ENCODE results near the gene DBP.

Gene DBP

GRCh38 chr19:48654299-48655059 lies 17.3 kb upstream of the DBP start:
- Histone ChIP-seq H3K4me3 (ENCODE audit: insufficient read depth, low read length, poor library complexity, severe bottlenecking) (no peak overlapping the region), H3K4me2 (ENCODE audit: low read depth, low read length, poor library complexity, severe bottlenecking) (no peak overlapping the region)

GRCh38 chr19:48651683-48652048 lies 14.5 kb upstream of the DBP start:
- H3K9ac ChIP-seq (ENCODE audit: low read length): no peak overlapping the region
- no peaks in the 10 kb centered on the region for H3F3A ChIP-seq (ENCODE audit: insufficient read depth)
- H2AFZ ChIP-seq (ENCODE audit: low read depth, low read length, severe bottlenecking): no peak overlapping the region
- H3K79me2 ChIP-seq (ENCODE audit: insufficient read depth, low read length): no peaks in the 10 kb centered on the region
- H3K4me3 ChIP-seq (ENCODE audit: insufficient read depth, low read length, poor library complexity, severe bottlenecking): no peak overlapping the region
- H3K9me3 ChIP-seq (ENCODE audit: insufficient read depth, low read length): no peaks in the 10 kb centered on the region
- H3K27ac ChIP-seq (ENCODE audit: low read depth, low read length): no peak overlapping the region
- H3K36me3 ChIP-seq (ENCODE audit: low read length): no peaks in the 10 kb centered on the region
- H3K4me2 ChIP-seq (ENCODE audit: low read depth, low read length, poor library complexity, severe bottlenecking): no peak overlapping the region
- TF ChIP-seq CTCF (IDR thresholded peaks at IDR 0.05; ENCODE audit: insufficient read depth, low read length, poor library complexity, severe bottlenecking) (no peak), EZH2phosphoT487 (conservative IDR thresholded peaks at IDR 0.05; ENCODE audit: low read length) (no peak)
- no peaks in the 10 kb centered on the region for H3K9me2 ChIP-seq (replicated peaks; ENCODE audit: insufficient read depth, low read length)
- no peaks in the 10 kb centered on the region for H4K20me1 ChIP-seq (ENCODE audit: low read depth, low read length)
- no peaks in the 10 kb centered on the region for H3K27me3 ChIP-seq (ENCODE audit: low read length)

More at GRCh38 chr19:48654299-48655059, 17.3 kb upstream of the DBP start:
- no peak overlapping the region for H3K27ac ChIP-seq (ENCODE audit: low read depth, low read length)
- H2AFZ ChIP-seq (ENCODE audit: low read depth, low read length, severe bottlenecking): no peak overlapping the region
- H4K20me1 ChIP-seq (ENCODE audit: low read depth, low read length): no peaks in the 10 kb centered on the region
- no peaks in the 10 kb centered on the region for H3K9me2 ChIP-seq (replicated peaks; ENCODE audit: insufficient read depth, low read length)
- H3K79me2 ChIP-seq (ENCODE audit: insufficient read depth, low read length): no peaks in the 10 kb centered on the region
- H3K9ac ChIP-seq (ENCODE audit: low read length): no peak overlapping the region
- H3K36me3 ChIP-seq (ENCODE audit: low read length): no peaks in the 10 kb centered on the region
- H3K9me3 ChIP-seq (ENCODE audit: insufficient read depth, low read length): no peaks in the 10 kb centered on the region
- no peaks in the 10 kb centered on the region for H3F3A ChIP-seq (ENCODE audit: insufficient read depth)
- no peak for TF ChIP-seq CTCF (IDR thresholded peaks at IDR 0.05; ENCODE audit: insufficient read depth, low read length, poor library complexity, severe bottlenecking)
- no peak for TF ChIP-seq EZH2phosphoT487 (conservative IDR thresholded peaks at IDR 0.05; ENCODE audit: low read length)
- H3K27me3 ChIP-seq (ENCODE audit: low read length): no peaks in the 10 kb centered on the region

- TF ChIP-seq EZH2phosphoT487 (conservative IDR thresholded peaks at IDR 0.05; ENCODE audit: low read length): no peak
- TF ChIP-seq CTCF (IDR thresholded peaks at IDR 0.05; ENCODE audit: insufficient read depth, low read length, poor library complexity, severe bottlenecking): no peak
- no peak overlapping the region for H2AFZ ChIP-seq (ENCODE audit: low read depth, low read length, severe bottlenecking)
- no peaks in the 10 kb centered on the region for H3K27me3 ChIP-seq (ENCODE audit: low read length)
- no peak overlapping the region for H3K9ac ChIP-seq (ENCODE audit: low read length)
- no peak overlapping the region for H3K27ac ChIP-seq (ENCODE audit: low read depth, low read length)
- no peaks in the 10 kb centered on the region for H3K9me3 ChIP-seq (ENCODE audit: insufficient read depth, low read length)
- no peaks in the 10 kb centered on the region for H4K20me1 ChIP-seq (ENCODE audit: low read depth, low read length)
- no peak overlapping the region for H3K4me2 ChIP-seq (ENCODE audit: low read depth, low read length, poor library complexity, severe bottlenecking)
- no peaks in the 10 kb centered on the region for H3K36me3 ChIP-seq (ENCODE audit: low read length)
- no peaks in the 10 kb centered on the region for H3K9me2 ChIP-seq (replicated peaks; ENCODE audit: insufficient read depth, low read length)
- no peaks in the 10 kb centered on the region for H3K79me2 ChIP-seq (ENCODE audit: insufficient read depth, low read length)
- no peaks in the 10 kb centered on the region for H3F3A ChIP-seq (ENCODE audit: insufficient read depth)
- no peak overlapping the region for H3K4me3 ChIP-seq (ENCODE audit: insufficient read depth, low read length, poor library complexity, severe bottlenecking)
These were observed 13.9 kb upstream of the DBP start for GRCh38 chr19:48650974-48651682.
